HG03064 (cell line): ENCODE data around the gene UNC80.

ENCODE experiments used
- ATAC-seq: cut with Tn5 transposase; IDR thresholded peaks from one replicate; pipeline ENCODE4 v1.9.1; 2021; ENCODE audit warnings: low read depth; ENCODE audit not compliant: unreplicated experiment

UNC80 gene

GRCh38 chr2:209805351-209805750, 33.7 kb downstream of the UNC80 start:
- no peak for ATAC-seq

DNA sequence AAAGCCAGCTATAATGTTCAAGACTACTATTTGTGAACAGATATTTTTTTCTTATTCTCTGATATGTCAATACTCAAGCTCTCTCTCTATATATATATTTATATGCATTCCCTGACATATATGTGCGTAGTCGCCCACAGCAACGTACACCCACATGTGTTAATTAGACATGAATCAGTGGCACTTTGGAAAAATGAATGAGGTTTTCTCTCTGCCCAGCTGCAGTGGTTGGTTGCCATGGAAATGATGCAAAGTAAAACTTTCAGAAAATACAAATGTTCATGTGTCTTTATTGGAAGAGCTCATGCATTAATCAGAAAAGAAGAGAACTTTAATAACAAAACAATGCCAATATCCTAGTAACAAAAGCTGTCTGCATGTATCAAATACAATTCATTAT, 34.7 kb downstream of the UNC80 start:
- ATAC-seq: no peak

DNA sequence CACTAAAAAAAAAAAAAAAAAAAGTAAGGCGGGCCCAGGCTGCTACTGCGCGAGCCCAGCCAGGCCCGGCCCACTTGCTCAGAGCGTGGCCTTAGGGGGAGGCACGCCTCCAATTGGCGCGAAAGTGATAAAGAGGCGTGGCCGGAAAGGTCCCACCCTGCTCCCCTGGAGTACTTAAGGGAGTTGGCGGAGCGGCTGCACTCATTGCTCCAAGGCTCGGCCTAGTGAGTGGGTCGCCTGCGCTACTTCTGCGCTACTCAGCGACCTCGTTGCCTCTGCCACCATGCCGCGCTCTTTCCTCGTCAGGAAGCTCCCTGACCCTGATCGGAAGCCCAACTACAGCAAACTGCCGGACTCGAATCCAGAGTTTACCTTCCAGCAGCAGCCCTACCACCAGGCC, 36.9 kb downstream of the UNC80 start:
- ATAC-seq: no peak

DNA sequence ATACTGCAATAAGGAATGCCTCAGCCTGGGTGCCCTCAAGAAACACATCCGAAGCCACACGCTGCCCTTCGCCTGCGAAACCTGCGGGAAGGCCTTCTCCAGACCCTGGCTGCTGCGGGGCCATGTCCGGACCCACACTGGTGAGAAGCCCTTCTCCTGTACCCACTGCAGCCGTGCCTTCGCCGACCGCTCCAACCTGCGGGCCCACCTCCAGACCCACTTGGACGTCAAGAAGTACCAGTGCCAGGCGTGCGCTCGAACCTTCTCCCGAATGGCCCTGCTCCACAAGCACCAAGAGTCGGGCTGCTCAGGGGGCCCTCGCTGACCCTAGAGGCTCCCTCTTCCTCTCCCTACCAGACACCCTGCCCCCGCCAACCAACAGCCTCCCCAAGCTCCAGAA, 37.6 kb downstream of the UNC80 start:
- no peak for ATAC-seq

- no peak for ATAC-seq
Measured at GRCh38 chr2:209817844-209818271, 46.2 kb downstream of the UNC80 start.

DNA sequence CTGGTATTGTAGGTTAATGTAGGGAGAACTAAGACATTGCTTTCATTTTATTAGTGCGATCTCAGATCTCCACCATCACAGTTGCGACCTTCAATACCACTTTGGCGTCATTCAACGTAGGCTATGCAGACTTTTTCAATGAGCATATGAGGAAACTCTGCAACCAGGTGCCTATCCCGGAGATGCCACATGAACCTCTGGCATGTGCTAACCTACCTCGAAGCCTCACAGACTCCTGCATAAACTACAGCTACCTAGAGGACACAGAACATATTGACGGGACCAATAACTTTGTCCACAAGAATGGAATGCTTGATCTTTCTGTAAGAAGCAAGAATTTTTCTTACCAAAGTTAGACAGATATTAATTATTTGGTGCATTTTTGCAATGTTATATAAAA, 47.3 kb downstream of the UNC80 start:
- ATAC-seq: no peak

GRCh38 chr2:209821806-209822205, 50.2 kb downstream of the UNC80 start:
- no peak for ATAC-seq

GRCh38 chr2:209823484-209823883, 51.9 kb downstream of the UNC80 start:
- no peak for ATAC-seq

- no peak for ATAC-seq
Measured at GRCh38 chr2:209824391-209824790, 52.8 kb downstream of the UNC80 start.

DNA sequence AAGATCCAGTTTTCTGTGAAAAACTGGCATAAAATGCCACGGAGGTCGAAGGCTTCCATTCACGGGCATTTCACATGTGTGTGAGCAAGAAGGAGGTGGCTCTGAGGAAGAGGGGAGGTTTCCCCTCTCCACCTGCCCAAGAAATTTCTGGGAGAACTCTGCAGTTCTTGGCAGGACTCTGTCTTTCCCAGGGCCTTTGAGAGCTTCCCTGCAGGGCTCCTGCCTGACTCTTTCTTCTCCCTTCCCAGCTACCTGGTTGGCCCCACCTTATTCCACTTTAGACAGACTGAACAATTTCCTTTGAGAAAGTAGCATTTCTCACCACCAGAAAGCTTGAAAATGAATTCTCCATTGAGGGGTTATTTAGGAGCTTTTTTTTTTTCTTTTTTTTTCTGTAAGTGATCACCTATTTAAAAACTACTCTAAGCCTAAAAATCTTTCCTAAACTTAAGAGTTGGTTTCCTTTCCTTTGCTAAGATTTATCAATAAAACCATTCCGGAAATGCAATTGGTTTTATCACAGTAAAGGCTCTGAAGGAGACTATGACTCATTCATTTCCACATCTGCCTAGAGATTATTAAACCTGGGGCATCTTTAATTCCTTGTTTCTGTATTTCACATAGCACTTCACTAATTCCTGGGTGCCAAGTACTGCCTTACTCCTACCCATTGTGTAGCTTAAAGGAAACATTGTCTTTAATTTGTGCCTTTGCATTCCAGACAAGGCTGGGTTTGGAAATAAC, 59.3 kb downstream of the UNC80 start:
- ATAC-seq: no peak

GRCh38 chr2:209834767-209835166, 63.1 kb downstream of the UNC80 start:
- no peak for ATAC-seq

- ATAC-seq: no peak
Measured at GRCh38 chr2:209840434-209840833, 68.8 kb downstream of the UNC80 start.

- ATAC-seq: no peak
Measured at GRCh38 chr2:209845666-209846065, 74.0 kb downstream of the UNC80 start.

DNA sequence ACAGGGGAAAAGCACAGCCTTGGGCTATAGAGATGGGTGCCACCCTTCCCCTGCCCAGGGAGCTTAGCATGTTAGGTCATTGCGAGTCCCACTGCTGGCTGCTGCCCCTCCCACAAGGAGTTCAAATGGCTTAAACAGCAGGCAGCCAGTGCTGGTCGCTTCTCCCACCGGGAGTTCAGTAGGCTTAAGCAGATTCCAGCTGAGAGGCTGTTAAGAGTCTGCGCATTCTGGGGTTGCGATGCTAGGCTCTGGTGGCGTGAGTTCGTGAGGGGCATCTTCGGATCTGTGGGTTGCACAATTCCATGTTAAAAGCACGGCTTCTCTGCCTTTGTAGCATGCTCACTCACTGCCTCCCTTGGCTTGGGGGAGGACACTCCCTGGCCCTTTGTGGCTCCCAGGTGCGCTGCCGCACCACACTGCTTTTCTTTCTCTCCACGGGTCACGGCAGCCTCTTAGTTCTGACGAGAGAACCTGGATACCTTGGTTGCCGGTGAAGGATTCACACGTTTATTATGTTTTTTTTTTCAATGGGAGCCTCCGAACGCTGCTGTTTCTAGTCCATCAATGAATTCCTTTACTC, 93.2 kb downstream of the UNC80 start:
- no peak for ATAC-seq

GRCh38 chr2:209868271-209868994, 96.8 kb downstream of the UNC80 start:
- ATAC-seq: no peak

DNA sequence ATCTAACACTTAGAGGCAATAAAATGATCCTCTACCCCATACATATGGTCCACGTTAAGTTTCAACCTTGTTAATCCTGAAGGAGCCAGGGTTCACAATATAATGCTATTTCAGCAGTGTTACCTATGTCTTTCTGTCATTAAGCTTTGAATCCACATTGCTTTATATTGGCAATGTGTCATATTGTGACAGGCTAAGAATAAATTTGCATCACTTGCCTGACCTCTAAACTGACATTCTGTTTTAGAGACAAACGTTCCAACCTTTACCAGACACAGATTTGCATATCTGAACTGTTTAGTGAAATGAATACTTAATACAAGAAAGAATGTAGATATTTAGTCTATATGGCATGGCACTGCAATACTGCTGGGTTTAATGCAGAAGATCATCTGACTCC, 98.4 kb downstream of the UNC80 start:
- ATAC-seq: no peak

GRCh38 chr2:209872675-209873074, 101.0 kb downstream of the UNC80 start:
- no peak for ATAC-seq

DNA sequence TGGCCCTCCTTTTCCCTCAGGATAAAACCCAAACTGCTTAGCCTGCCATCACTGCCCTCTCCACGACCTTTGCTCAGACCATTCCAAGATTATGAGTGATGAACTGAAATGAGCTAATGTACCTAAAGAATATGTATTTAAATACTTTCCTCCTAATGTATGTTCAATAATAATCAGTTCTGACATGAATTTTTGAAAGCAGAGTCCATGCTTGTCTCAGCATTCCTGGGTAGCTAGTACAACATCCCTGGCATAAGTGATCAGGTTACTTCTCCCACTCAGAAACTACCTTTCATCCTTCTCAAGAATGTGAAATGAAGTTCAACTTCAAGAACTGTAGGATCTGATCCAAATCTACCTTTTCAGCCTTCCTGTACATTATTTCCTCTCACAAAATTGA, 103.6 kb downstream of the UNC80 start:
- no peak for ATAC-seq

DNA sequence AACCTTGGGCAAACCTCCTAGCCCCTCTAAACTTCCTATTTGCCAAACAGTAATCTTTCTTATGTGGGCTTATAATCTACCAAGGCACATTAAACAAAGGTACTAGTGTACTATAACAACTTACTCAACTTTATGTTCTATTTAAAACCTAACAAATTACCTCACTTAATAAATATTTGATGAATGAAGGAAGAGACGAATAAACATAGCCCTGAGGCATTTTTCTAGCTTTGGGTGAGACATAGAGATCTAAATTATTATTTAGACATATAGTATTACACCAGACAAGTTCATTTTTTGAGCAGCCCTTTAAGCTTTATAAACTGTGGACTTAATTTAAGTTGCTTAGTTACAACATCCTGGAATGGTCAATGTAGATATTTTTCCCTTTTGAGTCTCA, 104.6 kb downstream of the UNC80 start:
- no peak for ATAC-seq

DNA sequence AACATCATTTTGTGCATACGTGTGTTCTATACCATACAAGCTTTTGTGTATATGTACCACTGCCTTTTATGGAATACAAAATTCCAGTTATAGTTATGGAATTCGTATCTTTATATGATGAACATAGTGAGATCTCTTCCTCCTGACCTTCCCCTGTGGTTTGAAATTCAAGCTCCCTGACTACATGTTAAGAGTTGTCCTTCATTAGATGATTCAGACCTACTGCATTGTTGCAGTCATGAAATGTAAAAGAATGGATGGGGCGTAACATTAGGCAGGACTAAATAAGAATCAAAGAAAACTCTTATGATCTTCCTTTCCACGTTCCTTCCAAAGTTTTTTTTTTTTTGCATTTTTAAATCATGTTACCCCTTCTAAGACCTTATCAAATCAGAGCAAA, 107.1 kb downstream of the UNC80 start:
- ATAC-seq: no peak

- no peak for ATAC-seq
Measured at GRCh38 chr2:209900638-209901037, 129.0 kb downstream of the UNC80 start.

DNA sequence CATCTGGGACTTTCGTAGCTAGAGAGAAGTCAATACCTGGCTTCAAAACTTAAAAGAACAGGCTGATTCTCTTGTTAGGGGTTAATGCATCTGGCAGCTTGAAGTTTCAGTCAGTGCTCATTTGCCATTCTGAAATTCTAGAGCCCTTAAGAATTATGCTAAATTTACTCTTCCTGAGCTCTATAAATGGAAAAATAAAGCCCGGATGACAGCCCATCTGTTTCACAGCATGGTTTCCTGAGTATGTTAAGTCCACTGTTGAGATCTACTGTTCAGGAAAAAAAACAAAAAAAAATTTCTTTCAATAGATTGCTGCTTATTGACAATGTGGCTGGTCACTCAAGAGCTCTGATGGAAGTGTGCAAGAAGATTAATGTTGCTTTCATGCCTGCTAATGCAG, 129.5 kb downstream of the UNC80 start:
- ATAC-seq: no peak
